ENCODE results near the gene PRRX1.
A peak's percentile ranks its signal among the peaks of the same experiment; 100 is the strongest.

The PRRX1 gene

GRCh38 chr1:170634824-170635410 lies 29.0 kb upstream of the PRRX1 start:
- FAIRE-seq (no peak), DNase-seq (ENCODE audit: insufficient read length, low spot score) (no peak)
- no peak for TF ChIP-seq POU2F2 (IDR thresholded peaks at IDR 0.05; ENCODE audit: low read depth, low read length)
- no peak for TF ChIP-seq SPI1 (IDR thresholded peaks at IDR 0.05; ENCODE audit: low read depth, low read length)
- TF ChIP-seq TAF1 (IDR thresholded peaks at IDR 0.05; ENCODE audit: low read depth, low read length) = no peak
- TF ChIP-seq POLR2AphosphoS5 (IDR thresholded peaks at IDR 0.05; ENCODE audit: low read depth, low read length) = no peak
- TF ChIP-seq POLR2A (IDR thresholded peaks at IDR 0.05; ENCODE audit: low read depth, low read length) = no peak
- TF ChIP-seq PAX5 (IDR thresholded peaks at IDR 0.05; ENCODE audit: insufficient read depth, low read length, severe bottlenecking) = no peak

DNA sequence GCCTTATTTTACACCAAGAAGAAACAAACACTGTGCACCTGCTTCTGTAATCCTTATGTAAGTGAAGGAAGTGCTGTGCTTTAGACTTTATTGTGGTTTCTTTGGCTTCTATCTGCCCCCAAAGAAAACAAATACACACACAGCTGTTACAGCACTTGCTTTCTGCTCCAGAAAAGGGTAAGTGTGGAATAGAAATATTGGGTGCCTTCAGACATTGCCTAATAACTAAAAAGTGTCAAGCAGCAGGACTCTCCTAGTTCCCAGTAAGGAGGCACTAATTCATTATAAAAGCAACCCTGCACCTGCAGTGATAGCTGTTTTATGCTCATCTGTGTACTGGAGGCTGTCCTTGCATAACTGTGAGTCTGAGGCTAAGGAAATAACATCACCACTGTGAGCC lies 23.4 kb upstream of the PRRX1 start:
- DNase-seq (ENCODE audit: insufficient read length, low spot score) = no peak
- no peak for TF ChIP-seq SPI1 (IDR thresholded peaks at IDR 0.05; ENCODE audit: low read depth, low read length)
- no peak for TF ChIP-seq POLR2AphosphoS5 (IDR thresholded peaks at IDR 0.05; ENCODE audit: low read depth, low read length)
- TF ChIP-seq POU2F2 (IDR thresholded peaks at IDR 0.05; ENCODE audit: low read depth, low read length) = no peak
- FAIRE-seq = no peak

DNA sequence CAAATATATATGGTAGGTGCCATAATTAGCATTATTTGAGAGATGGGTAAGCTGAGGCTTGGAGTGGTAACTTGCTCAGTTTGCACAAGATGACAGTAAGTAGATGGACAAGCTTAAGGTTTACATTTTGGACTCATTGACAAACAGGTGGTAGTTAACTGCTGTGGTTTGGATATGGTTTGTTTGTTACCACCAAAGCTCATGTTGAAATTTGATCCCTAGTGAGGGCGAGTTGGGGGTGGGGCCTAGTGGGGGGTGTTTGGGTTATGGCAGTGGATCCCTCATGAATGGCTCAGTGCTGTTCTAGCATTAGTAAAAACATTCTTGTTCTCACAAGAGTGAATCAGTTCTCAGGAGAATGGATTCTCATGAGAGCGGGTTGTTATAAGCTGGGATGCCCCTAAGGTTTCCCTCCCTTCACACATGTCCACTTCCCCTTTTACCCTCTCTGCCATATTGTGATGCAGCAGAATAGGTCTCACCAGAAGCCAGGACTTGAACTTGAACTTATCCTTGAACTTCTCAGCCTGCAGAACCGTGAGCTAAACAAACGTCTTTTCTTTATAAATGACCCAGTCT lies 6.6 kb upstream of the PRRX1 start:
- FAIRE-seq = no peak
- TF ChIP-seq SPI1 (IDR thresholded peaks at IDR 0.05; ENCODE audit: low read depth, low read length) (peak; percentile 80), PAX5 (IDR thresholded peaks at IDR 0.05; ENCODE audit: insufficient read depth, low read length, severe bottlenecking) (no peak)
- DNase-seq (ENCODE audit: insufficient read length, low spot score) = no peak

GRCh38 chr1:170659399-170660035 lies 4.4 kb upstream of the PRRX1 start:
- FAIRE-seq = no peak
- no peak for DNase-seq (ENCODE audit: insufficient read length, low spot score)
- no peak for TF ChIP-seq POU2F2 (IDR thresholded peaks at IDR 0.05; ENCODE audit: low read depth, low read length)
- TF ChIP-seq POLR2AphosphoS5 (IDR thresholded peaks at IDR 0.05; ENCODE audit: low read depth, low read length) = no peak
- no peak for TF ChIP-seq POLR2A (IDR thresholded peaks at IDR 0.05; ENCODE audit: low read depth, low read length)
- no peak for TF ChIP-seq TAF1 (IDR thresholded peaks at IDR 0.05; ENCODE audit: low read depth, low read length)
- TF ChIP-seq PAX5 (IDR thresholded peaks at IDR 0.05; ENCODE audit: insufficient read depth, low read length, severe bottlenecking) = no peak
- TF ChIP-seq SPI1 (IDR thresholded peaks at IDR 0.05; ENCODE audit: low read depth, low read length) = no peak

DNA sequence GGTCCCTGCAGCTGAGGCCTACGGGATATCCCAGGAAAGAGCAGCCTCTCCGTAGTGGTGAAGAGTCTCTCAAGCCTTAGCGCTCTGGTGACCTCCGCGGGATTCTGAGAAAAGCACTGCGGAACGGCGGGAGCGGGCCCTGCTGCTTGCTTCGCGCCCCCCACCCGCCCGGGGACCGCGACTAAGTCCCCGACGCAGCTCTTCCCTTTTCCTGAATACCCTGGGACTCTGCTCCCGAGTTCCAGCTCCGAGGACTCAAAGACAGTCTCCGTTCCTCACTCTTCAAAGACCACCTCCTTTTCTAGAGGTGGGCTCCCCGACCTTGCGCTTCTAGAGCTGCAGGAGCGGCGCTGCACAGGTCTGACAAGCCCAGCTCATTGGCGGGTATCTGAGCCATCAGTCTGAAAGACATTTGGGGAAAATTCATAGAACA lies 3.6 kb upstream of the PRRX1 start:
- TF ChIP-seq POLR2AphosphoS5 (IDR thresholded peaks at IDR 0.05; ENCODE audit: low read depth, low read length) (no peak), SPI1 (IDR thresholded peaks at IDR 0.05; ENCODE audit: low read depth, low read length) (no peak), POU2F2 (IDR thresholded peaks at IDR 0.05; ENCODE audit: low read depth, low read length) (no peak), POLR2A (IDR thresholded peaks at IDR 0.05; ENCODE audit: low read depth, low read length) (no peak), TAF1 (IDR thresholded peaks at IDR 0.05; ENCODE audit: low read depth, low read length) (no peak), PAX5 (IDR thresholded peaks at IDR 0.05; ENCODE audit: insufficient read depth, low read length, severe bottlenecking) (no peak)
- FAIRE-seq = no peak
- DNase-seq (ENCODE audit: insufficient read length, low spot score) = no peak

DNA sequence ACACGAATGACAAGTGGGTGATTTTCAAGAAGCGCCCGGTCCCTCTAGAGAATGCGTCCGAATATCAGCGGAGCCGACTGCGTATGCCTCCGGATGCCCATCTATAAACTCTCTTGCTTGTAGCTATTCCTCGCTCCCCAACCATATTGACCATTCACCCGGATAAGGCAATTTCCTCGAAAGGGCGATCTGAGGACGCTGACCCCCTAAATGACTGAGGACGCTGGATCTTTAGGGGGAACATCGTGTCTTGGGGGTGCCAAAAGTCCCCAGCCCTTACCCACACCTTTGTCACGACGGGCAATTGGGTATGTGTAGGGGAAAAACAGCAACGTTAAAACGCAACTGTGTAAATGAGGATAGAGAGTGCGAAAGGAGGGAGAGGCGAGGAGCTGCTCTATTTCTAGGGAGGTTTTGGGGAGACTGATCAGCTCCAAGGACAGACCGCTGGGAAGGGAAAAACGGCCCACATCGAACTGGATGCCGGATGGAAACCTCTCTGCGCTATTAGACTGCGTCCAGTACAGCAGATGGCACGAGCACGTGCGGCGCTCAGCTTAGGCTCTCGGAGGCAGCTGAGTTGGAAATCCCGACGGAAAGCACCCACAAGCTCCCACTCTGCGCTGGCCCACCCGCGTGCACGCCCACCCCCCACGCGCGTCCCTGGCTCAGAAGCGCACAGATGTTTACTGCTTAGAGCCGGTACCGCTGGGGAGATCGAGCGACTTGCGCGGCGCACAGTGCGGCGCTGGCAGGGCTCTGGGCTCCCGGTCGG lies 2.9 kb upstream of the PRRX1 start:
- DNase-seq (ENCODE audit: insufficient read length, low spot score) (no peak), FAIRE-seq (no peak)
- no peak for TF ChIP-seq POLR2AphosphoS5 (IDR thresholded peaks at IDR 0.05; ENCODE audit: low read depth, low read length)
- TF ChIP-seq POLR2A (IDR thresholded peaks at IDR 0.05; ENCODE audit: low read depth, low read length) = no peak
- no peak for TF ChIP-seq PAX5 (IDR thresholded peaks at IDR 0.05; ENCODE audit: insufficient read depth, low read length, severe bottlenecking)
- no peak for TF ChIP-seq POU2F2 (IDR thresholded peaks at IDR 0.05; ENCODE audit: low read depth, low read length)
- TF ChIP-seq TAF1 (IDR thresholded peaks at IDR 0.05; ENCODE audit: low read depth, low read length) = no peak
- TF ChIP-seq SPI1 (IDR thresholded peaks at IDR 0.05; ENCODE audit: low read depth, low read length) = no peak

- TF ChIP-seq POU2F2 (IDR thresholded peaks at IDR 0.05; ENCODE audit: low read depth, low read length) (no peak), PAX5 (IDR thresholded peaks at IDR 0.05; ENCODE audit: insufficient read depth, low read length, severe bottlenecking) (no peak), POLR2AphosphoS5 (IDR thresholded peaks at IDR 0.05; ENCODE audit: low read depth, low read length) (no peak), TAF1 (IDR thresholded peaks at IDR 0.05; ENCODE audit: low read depth, low read length) (no peak), POLR2A (IDR thresholded peaks at IDR 0.05; ENCODE audit: low read depth, low read length) (no peak)
- no peak for DNase-seq (ENCODE audit: insufficient read length, low spot score)
- FAIRE-seq = no peak
Measured at GRCh38 chr1:170661646-170662411, 2.1 kb upstream of the PRRX1 start.

- TF ChIP-seq SPI1 (IDR thresholded peaks at IDR 0.05; ENCODE audit: low read depth, low read length) (no peak), TAF1 (IDR thresholded peaks at IDR 0.05; ENCODE audit: low read depth, low read length) (no peak), POLR2A (IDR thresholded peaks at IDR 0.05; ENCODE audit: low read depth, low read length) (no peak), POU2F2 (IDR thresholded peaks at IDR 0.05; ENCODE audit: low read depth, low read length) (no peak), PAX5 (IDR thresholded peaks at IDR 0.05; ENCODE audit: insufficient read depth, low read length, severe bottlenecking) (no peak), POLR2AphosphoS5 (IDR thresholded peaks at IDR 0.05; ENCODE audit: low read depth, low read length) (no peak)
- FAIRE-seq (no peak), DNase-seq (ENCODE audit: insufficient read length, low spot score) (no peak)
Measured at GRCh38 chr1:170662561-170663403, 1.1 kb upstream of the PRRX1 start.

All from GM12891 (cell line).